NCI-H128 (cell line): ENCODE measurements around the gene MITF.

Source experiments
- DNase-seq: peaks from one replicate; lab custom pipeline; 2025; ENCODE audit not compliant: unreplicated experiment; lab: John Stamatoyannopoulos, UW

MITF gene

DNA sequence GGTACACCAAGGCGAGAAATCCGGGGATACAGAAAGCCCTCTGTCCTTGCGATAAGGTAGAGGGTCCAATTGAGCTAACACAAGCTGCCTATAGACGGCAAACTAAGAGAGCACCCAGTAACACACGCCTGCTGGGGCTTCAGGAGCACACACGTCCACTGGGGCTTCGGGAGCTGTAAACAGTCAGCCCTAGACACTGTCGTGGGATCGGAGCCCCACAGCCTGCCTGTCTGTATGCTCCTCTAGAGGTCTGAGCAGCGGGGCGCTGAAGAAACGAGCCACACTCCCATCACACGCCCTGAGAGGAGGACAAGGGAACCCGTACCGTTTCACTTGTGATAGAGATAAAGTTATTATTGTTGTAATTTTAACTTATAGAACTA lies 260.8 kb downstream of the MITF start:
- no peak for DNase-seq

DNA sequence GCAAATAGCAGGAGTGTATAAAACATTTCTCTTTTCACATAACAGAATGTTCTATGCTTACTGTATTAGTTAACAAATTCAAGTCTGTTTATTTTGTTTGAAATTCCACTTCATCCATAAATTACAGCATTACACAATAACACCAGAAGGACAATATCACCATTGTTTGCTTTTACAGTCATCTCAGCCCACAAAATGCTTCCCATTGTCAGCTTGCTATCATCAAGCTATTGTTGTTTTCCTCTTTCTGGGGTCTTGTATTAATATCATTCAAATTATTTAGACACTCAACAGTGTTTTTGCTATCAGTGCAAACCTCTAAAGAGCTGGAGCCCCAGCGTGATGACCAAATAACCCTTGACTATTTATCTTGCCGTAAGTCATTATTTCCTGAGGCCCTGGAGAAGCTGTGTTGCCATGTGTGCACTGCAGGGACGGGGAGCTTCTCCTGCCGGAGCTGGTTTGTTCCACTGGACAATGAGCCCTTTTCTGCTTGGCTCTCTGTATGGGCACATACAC lies 261.4 kb downstream of the MITF start:
- no peak for DNase-seq

DNA sequence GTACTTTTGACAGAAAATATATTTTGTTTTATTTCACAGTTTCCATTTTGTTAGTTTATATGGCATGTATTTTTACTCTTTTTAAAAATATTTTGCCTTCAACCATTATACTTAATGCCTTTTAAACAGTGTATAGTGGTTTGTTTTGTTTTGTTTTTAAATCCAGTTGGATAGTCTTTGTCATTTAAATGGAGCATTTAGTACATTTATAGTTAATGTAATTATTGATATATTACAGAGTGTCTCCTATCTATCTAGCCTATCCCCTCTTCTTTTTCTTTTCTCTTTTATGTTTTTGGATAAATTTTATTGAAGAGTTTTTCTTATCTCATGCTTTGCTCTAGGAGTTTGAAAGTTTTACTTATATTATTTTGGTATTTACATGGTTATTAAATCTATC lies 263.9 kb downstream of the MITF start:
- DNase-seq: no peak

DNA sequence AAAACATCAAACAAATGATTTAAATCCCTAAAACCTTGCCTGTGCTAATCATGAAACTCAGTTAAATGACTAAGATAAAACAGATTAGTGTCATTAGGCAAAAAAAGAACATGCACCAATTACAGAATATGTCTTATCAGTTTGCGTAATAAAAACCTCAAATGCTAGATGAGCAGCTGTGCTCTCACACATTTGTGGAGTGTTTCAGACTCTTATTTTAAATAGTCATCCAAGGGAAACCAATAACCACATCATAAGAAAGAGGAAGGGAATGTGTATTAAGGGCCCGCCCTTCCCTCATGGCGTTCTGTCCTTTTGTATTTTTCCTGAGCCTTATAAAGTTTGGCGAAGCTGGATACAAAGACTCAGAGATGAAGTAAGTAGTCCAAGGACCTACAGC lies 266.8 kb downstream of the MITF start:
- no peak for DNase-seq

DNA sequence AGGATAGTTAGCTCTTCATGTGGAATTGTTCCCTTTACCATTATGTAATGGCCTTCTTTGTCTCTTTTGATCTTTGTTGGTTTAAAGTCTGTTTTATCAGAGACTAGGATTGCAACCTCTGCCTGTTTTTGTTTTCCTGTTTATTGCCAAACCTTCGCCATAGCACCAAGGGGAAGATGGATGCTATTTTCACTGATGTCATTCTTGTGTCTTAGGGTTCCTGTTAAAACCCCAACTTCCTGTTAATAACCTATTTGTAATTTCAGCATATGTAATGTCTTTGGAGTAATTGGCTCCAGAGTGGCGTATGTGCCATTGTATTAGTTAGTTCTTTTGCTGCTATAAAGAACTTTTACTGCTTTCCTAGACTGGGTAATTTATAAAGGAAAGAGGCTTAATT lies 271.1 kb downstream of the MITF start:
- no peak for DNase-seq

DNA sequence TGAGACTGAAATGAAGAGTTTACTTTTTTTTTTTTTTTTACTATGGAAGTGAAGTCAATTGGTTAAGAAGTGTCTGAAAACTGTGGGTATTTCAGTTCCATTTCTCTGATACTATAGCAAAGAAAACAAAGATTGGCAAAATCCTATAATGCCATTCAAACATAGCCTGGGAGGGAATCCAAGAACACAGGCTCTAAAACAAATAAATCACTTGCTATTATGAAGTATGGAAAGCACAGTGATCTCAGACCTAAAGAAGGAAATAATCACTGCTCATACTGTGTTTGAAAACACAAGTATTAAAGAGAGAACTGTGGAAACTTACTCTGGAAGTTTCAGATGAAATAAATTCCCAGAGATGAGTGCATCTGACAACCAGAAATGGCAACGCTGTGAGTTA lies 272.3 kb downstream of the MITF start:
- no peak for DNase-seq
